Measurements from ENCODE around the gene NDUFS2. TPM values are rescaled to one million over a fixed set of nuclear protein-coding genes. Genes with fewer than 3 reads are reported as not detected.

The NDUFS2 gene
- total and polyA plus RNA-seq, 2 of the 8 experiments (the other 6 are each of a cell fraction or from before 2014, with no cell fraction given) = 95.1 to 113 TPM

GRCh38 chr1:161201836-161202712 lies at the start of gene NDUFS2 (continued):
- TF ChIP-seq CHD7 (IDR thresholded peaks at IDR 0.05; ENCODE audit: insufficient replicate concordance, low read length) (no peak), TAF1 (IDR thresholded peaks at IDR 0.05; ENCODE audit: low read depth, low read length) (peak; percentile 99), TEAD4 (IDR thresholded peaks at IDR 0.05; ENCODE audit: low read depth, low read length) (no peak), E2F6 (IDR thresholded peaks at IDR 0.05) (0 out of 2 replicates have a peak, but pooled peaks have one; percentile 20), BRCA1 (IDR thresholded peaks at IDR 0.05; ENCODE audit: low read depth, low read length) (peak; percentile 18; the same call in 1 of the 2 replicates), CHD1 (IDR thresholded peaks at IDR 0.05; ENCODE audit: low read depth, low read length) (peak; percentile 27; the same call in 1 of the 2 replicates), ASH2L (IDR thresholded peaks at IDR 0.05; ENCODE audit: low read length) (peak; percentile 93)

Measured in H1 (cell line).